ENCODE data around the gene FOXR1.
"Not testable (repeated sequence)": the region's sequence is repeated elsewhere in the genome, so short reads cannot be mapped to it uniquely, and the experiment has no call there.

Gene FOXR1

DNA sequence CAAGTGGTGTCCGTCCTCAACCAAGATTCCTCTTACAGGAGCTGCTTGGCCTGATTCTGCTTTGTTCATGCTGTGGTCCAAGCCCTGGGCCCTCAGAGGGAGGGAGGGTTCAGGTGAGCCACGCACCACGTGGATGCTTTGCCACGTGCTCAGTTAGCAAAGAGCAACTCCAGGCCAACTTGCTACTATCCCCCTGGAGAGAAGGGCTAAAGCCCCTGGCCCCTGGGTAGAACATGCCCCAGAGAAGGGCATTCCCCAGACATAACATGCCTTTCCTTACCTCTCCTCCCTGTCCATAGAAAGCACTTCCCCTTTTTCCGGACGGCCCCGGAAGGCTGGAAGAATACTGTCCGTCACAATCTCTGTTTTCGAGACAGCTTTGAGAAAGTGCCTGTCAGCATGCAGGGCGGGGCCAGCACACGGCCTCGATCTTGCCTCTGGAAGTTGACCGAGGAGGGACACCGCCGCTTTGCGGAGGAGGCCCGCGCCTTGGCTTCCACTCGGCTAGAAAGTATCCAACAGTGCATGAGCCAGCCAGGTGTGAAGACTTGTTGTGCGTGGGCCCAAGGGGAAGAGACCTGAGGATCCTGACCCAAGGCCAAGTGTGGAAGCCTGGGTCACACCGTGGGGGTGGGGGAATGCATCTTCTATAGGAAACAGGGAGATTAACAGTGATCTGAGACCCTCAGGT lies 8.8 kb downstream of the FOXR1 start:
- H3K27ac ChIP-seq: no peak overlapping the region
- TF ChIP-seq, protein P1, sequence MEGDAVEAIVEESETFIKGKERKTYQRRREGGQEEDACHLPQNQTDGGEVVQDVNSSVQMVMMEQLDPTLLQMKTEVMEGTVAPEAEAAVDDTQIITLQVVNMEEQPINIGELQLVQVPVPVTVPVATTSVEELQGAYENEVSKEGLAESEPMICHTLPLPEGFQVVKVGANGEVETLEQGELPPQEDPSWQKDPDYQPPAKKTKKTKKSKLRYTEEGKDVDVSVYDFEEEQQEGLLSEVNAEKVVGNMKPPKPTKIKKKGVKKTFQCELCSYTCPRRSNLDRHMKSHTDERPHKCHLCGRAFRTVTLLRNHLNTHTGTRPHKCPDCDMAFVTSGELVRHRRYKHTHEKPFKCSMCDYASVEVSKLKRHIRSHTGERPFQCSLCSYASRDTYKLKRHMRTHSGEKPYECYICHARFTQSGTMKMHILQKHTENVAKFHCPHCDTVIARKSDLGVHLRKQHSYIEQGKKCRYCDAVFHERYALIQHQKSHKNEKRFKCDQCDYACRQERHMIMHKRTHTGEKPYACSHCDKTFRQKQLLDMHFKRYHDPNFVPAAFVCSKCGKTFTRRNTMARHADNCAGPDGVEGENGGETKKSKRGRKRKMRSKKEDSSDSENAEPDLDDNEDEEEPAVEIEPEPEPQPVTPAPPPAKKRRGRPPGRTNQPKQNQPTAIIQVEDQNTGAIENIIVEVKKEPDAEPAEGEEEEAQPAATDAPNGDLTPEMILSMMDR (IDR thresholded peaks at IDR 0.05): no peak
- H3K4me3 ChIP-seq: peak overlapping the region; percentile 8
- DNase-seq (ENCODE audit: low spot score): no peak

DNA sequence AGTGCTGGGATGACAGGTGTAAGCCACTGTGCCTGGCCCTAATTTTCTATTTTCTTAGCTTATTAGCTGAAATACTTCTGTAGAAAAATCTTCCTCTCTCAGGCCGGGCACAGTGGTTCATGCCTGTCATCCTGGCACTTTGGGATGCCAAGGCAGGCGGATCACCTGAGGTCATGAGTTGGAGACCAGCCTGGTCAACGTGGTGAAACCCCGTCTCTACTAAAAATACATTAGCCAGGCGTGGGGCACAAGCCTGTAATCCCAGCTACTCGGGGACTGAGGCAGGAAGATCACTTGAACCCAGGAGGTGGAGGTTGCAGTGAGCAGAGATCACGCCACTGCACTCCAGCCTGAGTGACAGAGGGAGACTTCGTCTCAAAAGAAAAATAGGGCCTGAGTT lies 12.8 kb downstream of the FOXR1 start:
- not testable (repeated sequence) for DNase-seq (ENCODE audit: low spot score); H3K27ac ChIP-seq

DNA sequence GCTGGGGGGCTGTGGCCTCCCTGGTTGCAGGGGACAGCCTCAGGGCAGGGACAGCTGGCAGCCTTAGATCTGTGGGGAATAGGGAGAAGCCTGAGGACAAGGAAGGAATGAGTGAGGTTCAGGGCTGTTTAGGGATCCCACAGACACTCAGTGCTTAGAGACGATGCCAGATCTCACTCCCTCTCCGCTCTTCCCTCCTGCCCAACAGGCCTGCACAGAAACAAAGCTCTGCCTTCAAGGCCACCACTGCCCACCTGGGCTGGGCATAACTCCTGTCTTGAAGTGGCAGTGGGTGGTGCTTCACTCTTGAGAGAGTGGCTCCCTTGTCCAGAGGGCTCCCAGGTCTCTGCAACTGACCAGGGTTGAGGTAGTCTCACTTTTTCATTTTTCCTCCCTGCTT lies 13.3 kb downstream of the FOXR1 start:
- DNase-seq (ENCODE audit: low spot score): no peak
- Histone ChIP-seq H3K4me3 (no peak overlapping the region), H3K27ac (no peak overlapping the region)
- TF ChIP-seq, protein P1 (IDR thresholded peaks at IDR 0.05): no peak

More for the DNA sequence above, 12.8 kb downstream of the FOXR1 start:
- H3K4me3 ChIP-seq: not testable (repeated sequence)

DNA sequence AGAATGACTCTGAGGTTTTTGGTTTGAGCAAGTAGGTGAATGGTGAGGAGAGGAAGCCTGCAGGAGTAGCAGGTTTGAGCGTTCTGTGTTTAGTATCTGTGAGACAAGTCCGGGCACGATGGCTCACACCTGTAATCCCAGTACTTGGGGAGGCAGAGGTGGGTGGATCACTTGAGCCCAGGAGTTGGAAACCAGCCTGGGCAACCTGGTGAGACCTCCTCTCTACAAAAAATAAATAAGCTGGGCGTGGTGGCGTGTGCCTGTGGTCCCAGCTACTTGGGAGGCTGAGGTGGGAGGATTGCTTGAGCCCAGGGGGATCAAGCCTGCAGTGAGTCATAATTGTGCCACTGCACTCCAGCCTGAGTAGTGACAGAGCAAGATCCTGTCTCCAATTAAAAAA lies 16.7 kb downstream of the FOXR1 start:
- DNase-seq (ENCODE audit: low spot score): no peak
- no peak overlapping the region for H3K4me3 ChIP-seq
- TF ChIP-seq, protein P1 (IDR thresholded peaks at IDR 0.05): no peak
- no peak overlapping the region for H3K27ac ChIP-seq

DNA sequence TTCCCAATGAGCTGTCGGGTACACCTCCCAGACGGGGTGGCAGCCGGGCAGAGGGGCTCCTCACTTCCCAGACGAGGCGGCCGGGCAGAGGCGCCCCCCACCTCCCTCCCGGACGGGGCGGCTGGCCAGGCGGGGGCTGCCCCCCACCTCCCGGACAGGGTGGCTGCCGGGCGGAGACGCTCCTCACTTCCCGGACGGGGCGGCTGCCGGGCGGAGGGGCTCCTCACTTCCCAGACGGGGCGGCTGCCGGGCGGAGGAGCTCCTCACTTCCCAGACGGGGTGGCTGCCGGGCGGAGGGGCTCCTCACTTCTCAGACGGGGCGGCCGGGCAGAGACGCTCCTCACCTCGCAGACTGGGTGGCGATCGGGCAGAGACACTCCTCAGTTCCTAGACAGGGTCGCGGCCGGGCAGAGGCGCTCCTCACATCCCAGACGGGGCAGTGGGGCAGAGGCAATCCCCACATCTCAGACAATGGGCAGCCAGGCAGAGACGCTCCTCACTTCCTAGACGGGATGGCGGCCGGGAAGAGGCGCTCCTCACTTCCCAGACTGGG lies 20.0 kb downstream of the FOXR1 start:
- not testable (repeated sequence) for H3K4me3 ChIP-seq; DNase-seq (ENCODE audit: low spot score); H3K27ac ChIP-seq

DNA sequence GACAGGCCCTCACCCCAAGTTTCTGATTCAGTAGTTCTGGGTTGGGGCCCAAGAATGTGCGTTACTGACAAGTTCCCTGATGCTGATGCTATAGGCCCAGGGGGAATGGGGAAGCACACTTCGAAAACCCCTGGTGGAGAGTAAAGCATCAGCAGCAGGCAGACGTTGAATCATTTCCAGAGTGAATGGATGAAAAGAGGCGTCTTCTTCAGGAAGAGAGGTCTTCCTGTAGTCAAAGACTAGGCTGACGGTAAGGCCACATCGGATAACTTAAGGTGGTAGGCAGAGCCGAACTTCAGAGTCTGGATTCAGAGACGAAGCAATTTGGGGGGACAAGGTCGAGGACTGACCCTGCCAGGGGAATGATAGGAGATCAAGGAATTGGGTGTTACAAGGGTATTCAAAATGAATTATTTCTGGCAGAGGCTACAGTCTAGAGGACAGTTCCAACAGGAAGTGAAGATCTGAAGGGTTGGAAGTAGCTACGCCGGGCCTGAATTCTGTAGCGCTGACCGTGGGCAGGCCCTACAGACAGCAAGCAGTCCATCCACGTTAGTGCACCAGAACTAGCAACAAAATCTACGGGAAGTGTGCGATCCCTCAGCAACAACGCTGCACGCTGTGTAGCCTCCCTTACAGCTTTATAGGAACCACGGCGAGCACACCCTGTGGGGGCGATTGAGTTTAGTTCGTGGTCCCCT lies 25.5 kb downstream of the FOXR1 start:
- TF ChIP-seq, protein P1 (IDR thresholded peaks at IDR 0.05): no peak
- peak overlapping the region; percentile 82 to 97 for H3K27ac ChIP-seq
- peak overlapping the region; percentile 99 for H3K4me3 ChIP-seq
- no peak for DNase-seq (ENCODE audit: low spot score)

DNA sequence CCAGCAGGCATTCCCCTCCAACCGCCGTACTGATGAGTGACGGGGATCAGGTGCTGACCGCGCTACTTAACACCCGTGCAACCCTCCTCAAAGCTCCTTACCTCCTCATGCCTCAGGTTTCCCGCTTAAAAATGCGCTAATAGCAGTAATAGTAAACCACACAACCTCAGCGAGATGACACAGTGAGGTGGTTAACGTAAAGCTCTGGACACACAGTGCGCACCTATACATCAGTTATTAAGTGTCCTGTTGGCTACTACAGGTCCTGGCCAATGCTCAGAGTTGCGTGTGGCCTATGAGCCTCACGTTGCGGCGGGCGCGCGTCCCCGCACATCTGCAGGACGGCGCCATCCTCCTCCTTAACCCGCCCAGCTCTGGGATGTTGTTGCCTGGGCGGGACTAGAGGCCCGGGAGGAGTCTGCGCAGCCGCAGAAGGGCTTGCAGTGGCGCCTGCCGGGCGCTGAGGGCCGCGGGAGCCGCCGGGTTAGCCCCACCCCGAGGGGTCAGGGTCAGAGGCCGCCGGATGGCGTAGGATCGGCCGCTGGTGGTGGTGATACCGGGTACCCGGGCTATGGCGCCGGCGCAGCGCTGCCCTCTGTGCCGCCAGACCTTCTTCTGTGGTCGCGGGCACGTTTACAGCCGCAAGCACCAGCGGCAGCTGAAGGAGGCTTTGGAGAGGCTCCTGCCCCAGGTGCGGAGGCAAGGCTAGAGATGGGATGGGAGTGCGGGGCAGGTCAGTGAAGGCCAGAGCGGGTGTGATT lies 26.2 kb downstream of the FOXR1 start, which contains the start of gene CENATAC:
Gene CENATAC (plus strand): TSS at position 512 of the 761 bp plus-strand sequence. CDS start 60 bp downstream, at position 572.
- DNase-seq (ENCODE audit: low spot score): peak; percentile 95
- Histone ChIP-seq H3K27ac (peak within 1 kb of the TSS; percentile 82 to 97), H3K4me3 (peak within 1 kb of the TSS; percentile 99)
- TF ChIP-seq, protein P1 (IDR thresholded peaks at IDR 0.05): no peak
